GM12878 (cell line): Measurements from ENCODE around the gene SPN. TPM values are rescaled to one million over a fixed set of nuclear protein-coding genes. Genes with fewer than 3 reads are reported as not detected.
A peak's percentile ranks its signal among the peaks of the same experiment; 100 is the strongest.

ENCODE experiments used
- ASH2L ChIP-seq: fragments of 300-600, 200-600 bp; sonication (generic); IDR thresholded peaks from 2 replicates; pipeline ENCODE4 v1.6.1; 2017; ENCODE audit warnings: low read depth, mild to moderate bottlenecking, borderline replicate concordance
- CBX3 ChIP-seq: fragments of 200-600 bp; sonication (generic); IDR thresholded peaks from 2 replicates; pipeline ENCODE4 v1.6.1; 2016; ENCODE audit warnings: low read depth, borderline replicate concordance
- MEF2B ChIP-seq: fragments of 450-650 bp; IDR thresholded peaks from 2 replicates; pipeline ENCODE4 v1.6.1; 2018; ENCODE audit warnings: mild to moderate bottlenecking, moderate library complexity; ENCODE audit not compliant: partially characterized antibody, poor library complexity, severe bottlenecking
- NR2C1 ChIP-seq: fragments of 450-650 bp; IDR thresholded peaks from 2 replicates; pipeline ENCODE4 v1.6.1; 2017; ENCODE audit warnings: antibody characterized with exemption, mild to moderate bottlenecking, moderate library complexity
- PAX8 ChIP-seq: fragments of 450-650 bp; IDR thresholded peaks from 2 replicates; pipeline ENCODE4 v1.6.1; 2017; ENCODE audit warnings: mild to moderate bottlenecking, moderate library complexity
- STAT3 ChIP-seq: IDR thresholded peaks from 2 replicates; pipeline ENCODE4 v1.6.1; 2011; ENCODE audit warnings: low read depth, low read length, improper control_type of control experiment
- TCF12 ChIP-seq: IDR thresholded peaks from 2 replicates; pipeline ENCODE4 v1.6.1; 2011; ENCODE audit warnings: low read depth, mild to moderate bottlenecking, low read length
- TCF7 ChIP-seq: IDR thresholded peaks from 2 replicates; pipeline ENCODE4 v1.6.1; 2014; ENCODE audit warnings: antibody characterized with exemption, borderline replicate concordance
- ZNF217 ChIP-seq: fragments of 450-650 bp; IDR thresholded peaks from 2 replicates; pipeline ENCODE4 v1.6.1; 2017; ENCODE audit warnings: antibody characterized with exemption, mild to moderate bottlenecking
- ZNF274 ChIP-seq: IDR thresholded peaks from one replicate; pipeline ENCODE4 v1.8.0; 2011; ENCODE audit not compliant: insufficient read length, insufficient read depth
- polyA plus RNA-seq, 11 experiments: library from polyadenylated mRNA; depleted of rRNA in 4 of 11; unstranded in 6 of 11; stranded (reverse) in 5 of 11; fragments of >200 nt; fragmentation: Nextera tagmentation in 4 of 11; fragmentation: Illumina TruSeq in 1 of 11; extraction: Ambion mirVana in 4 of 11; extraction: Trizol in 1 of 11; gene quantifications; 1 replicate in 1 of 11; 2 replicates in 10 of 11; pipeline versions ENCODE4 v1.2.1 to v1.2.3, GENCODE V29; 2011 to 2016; ENCODE audit warnings: inconsistent platforms in 2 of 11, missing spikeins in 2 of 11, low read depth in 1 of 11
- total RNA-seq, 4 experiments: library from RNA; depleted of rRNA in 3 of 4; stranded (reverse); fragments of >200 nt in 3 of 4; fragmentation: Illumina TruSeq in 1 of 4; extraction: Trizol in 1 of 4; gene quantifications; 2 replicates each; pipeline versions ENCODE4 v1.2.1 to v1.2.3, GENCODE V29; 2013 to 2021
- TF ChIP-seq, protein P1 (sequence below): fragments of 450-650 bp; formaldehyde crosslinking; IDR thresholded peaks from 2 replicates; pipeline ENCODE4 v1.4.0; 2020; ENCODE audit warnings: mild to moderate bottlenecking, moderate library complexity
- TF ChIP-seq, protein P2 (sequence below): fragments of 450-650 bp; formaldehyde crosslinking; IDR thresholded peaks from 2 replicates; pipeline ENCODE4 v1.4.0; 2022; ENCODE audit warnings: mild to moderate bottlenecking, moderate library complexity
- TF ChIP-seq, protein P3 (sequence below): fragments of 450-650 bp; formaldehyde crosslinking; IDR thresholded peaks from 2 replicates; pipeline ENCODE4 v1.5.0; 2022; ENCODE audit warnings: mild to moderate bottlenecking, missing genetic modification characterization
- TF ChIP-seq, protein P4 (sequence below): fragments of 450-650 bp; IDR thresholded peaks from 2 replicates; pipeline ENCODE4 v1.6.1; 2017; ENCODE audit warnings: antibody characterized with exemption, mild to moderate bottlenecking, moderate library complexity

Gene SPN
- total and polyA plus RNA-seq, 10 of the 15 experiments (the other 5 are each of a cell fraction or from before 2014, with no cell fraction given) = 16.2 to 173 (median 92.7) TPM

DNA sequence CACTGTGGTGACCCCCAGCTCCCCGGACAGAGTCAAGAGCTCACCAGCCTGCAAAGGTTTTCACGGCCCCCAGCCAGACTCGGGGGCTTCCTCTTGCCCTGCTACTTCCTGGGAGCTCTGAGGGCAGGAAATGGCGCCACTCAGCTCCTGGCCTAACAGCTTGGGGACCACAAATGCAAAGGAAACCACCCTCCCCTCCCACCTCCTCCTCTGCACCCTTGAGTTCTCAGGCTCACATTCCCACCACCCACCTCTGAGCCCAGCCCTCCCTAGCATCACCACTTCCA lies 375 bp upstream of the SPN start (continued):
- TF ChIP-seq, protein P1, sequence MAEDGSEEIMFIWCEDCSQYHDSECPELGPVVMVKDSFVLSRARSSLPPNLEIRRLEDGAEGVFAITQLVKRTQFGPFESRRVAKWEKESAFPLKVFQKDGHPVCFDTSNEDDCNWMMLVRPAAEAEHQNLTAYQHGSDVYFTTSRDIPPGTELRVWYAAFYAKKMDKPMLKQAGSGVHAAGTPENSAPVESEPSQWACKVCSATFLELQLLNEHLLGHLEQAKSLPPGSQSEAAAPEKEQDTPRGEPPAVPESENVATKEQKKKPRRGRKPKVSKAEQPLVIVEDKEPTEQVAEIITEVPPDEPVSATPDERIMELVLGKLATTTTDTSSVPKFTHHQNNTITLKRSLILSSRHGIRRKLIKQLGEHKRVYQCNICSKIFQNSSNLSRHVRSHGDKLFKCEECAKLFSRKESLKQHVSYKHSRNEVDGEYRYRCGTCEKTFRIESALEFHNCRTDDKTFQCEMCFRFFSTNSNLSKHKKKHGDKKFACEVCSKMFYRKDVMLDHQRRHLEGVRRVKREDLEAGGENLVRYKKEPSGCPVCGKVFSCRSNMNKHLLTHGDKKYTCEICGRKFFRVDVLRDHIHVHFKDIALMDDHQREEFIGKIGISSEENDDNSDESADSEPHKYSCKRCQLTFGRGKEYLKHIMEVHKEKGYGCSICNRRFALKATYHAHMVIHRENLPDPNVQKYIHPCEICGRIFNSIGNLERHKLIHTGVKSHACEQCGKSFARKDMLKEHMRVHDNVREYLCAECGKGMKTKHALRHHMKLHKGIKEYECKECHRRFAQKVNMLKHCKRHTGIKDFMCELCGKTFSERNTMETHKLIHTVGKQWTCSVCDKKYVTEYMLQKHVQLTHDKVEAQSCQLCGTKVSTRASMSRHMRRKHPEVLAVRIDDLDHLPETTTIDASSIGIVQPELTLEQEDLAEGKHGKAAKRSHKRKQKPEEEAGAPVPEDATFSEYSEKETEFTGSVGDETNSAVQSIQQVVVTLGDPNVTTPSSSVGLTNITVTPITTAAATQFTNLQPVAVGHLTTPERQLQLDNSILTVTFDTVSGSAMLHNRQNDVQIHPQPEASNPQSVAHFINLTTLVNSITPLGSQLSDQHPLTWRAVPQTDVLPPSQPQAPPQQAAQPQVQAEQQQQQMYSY (CRISPR knock-in tag) = no peak
- TF ChIP-seq TCF12 = peak; percentile 53; the same call in 1 of the 2 replicates
- TF ChIP-seq STAT3 = no peak
- no peak for TF ChIP-seq PAX8
- peak; percentile 95 for TF ChIP-seq MEF2B
- TF ChIP-seq CBX3 = no peak
- TF ChIP-seq, protein P2, sequence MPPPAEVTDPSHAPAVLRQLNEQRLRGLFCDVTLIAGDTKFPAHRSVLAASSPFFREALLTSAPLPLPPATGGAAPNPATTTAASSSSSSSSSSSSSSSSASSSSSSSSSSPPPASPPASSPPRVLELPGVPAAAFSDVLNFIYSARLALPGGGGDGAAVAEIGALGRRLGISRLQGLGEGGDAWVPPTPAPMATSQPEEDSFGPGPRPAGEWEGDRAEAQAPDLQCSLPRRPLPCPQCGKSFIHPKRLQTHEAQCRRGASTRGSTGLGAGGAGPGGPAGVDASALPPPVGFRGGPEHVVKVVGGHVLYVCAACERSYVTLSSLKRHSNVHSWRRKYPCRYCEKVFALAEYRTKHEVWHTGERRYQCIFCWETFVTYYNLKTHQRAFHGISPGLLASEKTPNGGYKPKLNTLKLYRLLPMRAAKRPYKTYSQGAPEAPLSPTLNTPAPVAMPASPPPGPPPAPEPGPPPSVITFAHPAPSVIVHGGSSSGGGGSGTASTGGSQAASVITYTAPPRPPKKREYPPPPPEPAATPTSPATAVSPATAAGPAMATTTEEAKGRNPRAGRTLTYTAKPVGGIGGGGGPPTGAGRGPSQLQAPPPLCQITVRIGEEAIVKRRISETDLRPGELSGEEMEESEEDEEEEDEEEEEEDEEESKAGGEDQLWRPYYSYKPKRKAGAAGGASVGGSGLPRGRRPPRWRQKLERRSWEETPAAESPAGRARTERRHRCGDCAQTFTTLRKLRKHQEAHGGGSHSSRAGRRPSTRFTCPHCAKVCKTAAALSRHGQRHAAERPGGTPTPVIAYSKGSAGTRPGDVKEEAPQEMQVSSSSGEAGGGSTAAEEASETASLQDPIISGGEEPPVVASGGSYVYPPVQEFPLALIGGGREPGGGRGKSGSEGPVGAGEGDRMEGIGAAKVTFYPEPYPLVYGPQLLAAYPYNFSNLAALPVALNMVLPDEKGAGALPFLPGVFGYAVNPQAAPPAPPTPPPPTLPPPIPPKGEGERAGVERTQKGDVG (CRISPR knock-in tag) = no peak
- TF ChIP-seq ASH2L = no peak
- TF ChIP-seq ZNF217 = no peak
- no peak for TF ChIP-seq ZNF274
- TF ChIP-seq, protein P3, sequence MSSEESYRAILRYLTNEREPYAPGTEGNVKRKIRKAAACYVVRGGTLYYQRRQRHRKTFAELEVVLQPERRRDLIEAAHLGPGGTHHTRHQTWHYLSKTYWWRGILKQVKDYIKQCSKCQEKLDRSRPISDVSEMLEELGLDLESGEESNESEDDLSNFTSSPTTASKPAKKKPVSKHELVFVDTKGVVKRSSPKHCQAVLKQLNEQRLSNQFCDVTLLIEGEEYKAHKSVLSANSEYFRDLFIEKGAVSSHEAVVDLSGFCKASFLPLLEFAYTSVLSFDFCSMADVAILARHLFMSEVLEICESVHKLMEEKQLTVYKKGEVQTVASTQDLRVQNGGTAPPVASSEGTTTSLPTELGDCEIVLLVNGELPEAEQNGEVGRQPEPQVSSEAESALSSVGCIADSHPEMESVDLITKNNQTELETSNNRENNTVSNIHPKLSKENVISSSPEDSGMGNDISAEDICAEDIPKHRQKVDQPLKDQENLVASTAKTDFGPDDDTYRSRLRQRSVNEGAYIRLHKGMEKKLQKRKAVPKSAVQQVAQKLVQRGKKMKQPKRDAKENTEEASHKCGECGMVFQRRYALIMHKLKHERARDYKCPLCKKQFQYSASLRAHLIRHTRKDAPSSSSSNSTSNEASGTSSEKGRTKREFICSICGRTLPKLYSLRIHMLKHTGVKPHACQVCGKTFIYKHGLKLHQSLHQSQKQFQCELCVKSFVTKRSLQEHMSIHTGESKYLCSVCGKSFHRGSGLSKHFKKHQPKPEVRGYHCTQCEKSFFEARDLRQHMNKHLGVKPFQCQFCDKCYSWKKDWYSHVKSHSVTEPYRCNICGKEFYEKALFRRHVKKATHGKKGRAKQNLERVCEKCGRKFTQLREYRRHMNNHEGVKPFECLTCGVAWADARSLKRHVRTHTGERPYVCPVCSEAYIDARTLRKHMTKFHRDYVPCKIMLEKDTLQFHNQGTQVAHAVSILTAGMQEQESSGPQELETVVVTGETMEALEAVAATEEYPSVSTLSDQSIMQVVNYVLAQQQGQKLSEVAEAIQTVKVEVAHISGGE (CRISPR knock-in tag) = no peak
- TF ChIP-seq NR2C1 = no peak
- TF ChIP-seq TCF7 = no peak
- TF ChIP-seq, protein P4, sequence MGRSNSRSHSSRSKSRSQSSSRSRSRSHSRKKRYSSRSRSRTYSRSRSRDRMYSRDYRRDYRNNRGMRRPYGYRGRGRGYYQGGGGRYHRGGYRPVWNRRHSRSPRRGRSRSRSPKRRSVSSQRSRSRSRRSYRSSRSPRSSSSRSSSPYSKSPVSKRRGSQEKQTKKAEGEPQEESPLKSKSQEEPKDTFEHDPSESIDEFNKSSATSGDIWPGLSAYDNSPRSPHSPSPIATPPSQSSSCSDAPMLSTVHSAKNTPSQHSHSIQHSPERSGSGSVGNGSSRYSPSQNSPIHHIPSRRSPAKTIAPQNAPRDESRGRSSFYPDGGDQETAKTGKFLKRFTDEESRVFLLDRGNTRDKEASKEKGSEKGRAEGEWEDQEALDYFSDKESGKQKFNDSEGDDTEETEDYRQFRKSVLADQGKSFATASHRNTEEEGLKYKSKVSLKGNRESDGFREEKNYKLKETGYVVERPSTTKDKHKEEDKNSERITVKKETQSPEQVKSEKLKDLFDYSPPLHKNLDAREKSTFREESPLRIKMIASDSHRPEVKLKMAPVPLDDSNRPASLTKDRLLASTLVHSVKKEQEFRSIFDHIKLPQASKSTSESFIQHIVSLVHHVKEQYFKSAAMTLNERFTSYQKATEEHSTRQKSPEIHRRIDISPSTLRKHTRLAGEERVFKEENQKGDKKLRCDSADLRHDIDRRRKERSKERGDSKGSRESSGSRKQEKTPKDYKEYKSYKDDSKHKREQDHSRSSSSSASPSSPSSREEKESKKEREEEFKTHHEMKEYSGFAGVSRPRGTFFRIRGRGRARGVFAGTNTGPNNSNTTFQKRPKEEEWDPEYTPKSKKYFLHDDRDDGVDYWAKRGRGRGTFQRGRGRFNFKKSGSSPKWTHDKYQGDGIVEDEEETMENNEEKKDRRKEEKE = no peak
